ENCODE measurements around the gene SCYGR7.
"Not testable (repeated sequence)": the region's sequence is repeated elsewhere in the genome, so short reads cannot be mapped to it uniquely, and the experiment has no call there.

Gene SCYGR7

GRCh38 chr2:227745594-227745993, 17.5 kb downstream of the SCYGR7 start, which contains the start of gene SCYGR8:
Gene SCYGR8 (plus strand): TSS chr2:227745894. CDS start chr2:227745894, 0 bp downstream.
- no peaks in the 10 kb centered on the region for H3K36me3 ChIP-seq
- no peaks in the 10 kb centered on the region for H4K20me1 ChIP-seq
- H3K27me3 ChIP-seq = no peaks in the 10 kb centered on the region
- no peak within 1 kb of the TSS for H3K27ac ChIP-seq
- H3K4me1 ChIP-seq = no peaks in the 10 kb centered on the region
- no peak for TF ChIP-seq Cebpa-rat (IDR thresholded peaks at IDR 0.05)
- no peak within 1 kb of the TSS for H3K9ac ChIP-seq
- H3K9me3 ChIP-seq (replicated peaks in 1 of 11) = no peaks in the 10 kb centered on the region
- H3K4me2 ChIP-seq = no peak within 1 kb of the TSS
- H3K4me3 ChIP-seq = no peak within 1 kb of the TSS

GRCh38 chr2:227748079-227748478, 19.9 kb downstream of the SCYGR7 start:
- Histone ChIP-seq H3K4me3 (no peak overlapping the region), H3K36me3 (no peaks in the 10 kb centered on the region), H3K9ac (no peak overlapping the region), H3K27ac (no peak overlapping the region), H3K27me3 (no peaks in the 10 kb centered on the region), H4K20me1 (no peaks in the 10 kb centered on the region), H3K9me3 (replicated peaks in 1 of 11) (no peaks in the 10 kb centered on the region), H3K4me1 (no peaks in the 10 kb centered on the region), H3K4me2 (no peak overlapping the region)
- no peak for TF ChIP-seq Cebpa-rat (IDR thresholded peaks at IDR 0.05)

GRCh38 chr2:227756261-227756660, 28.1 kb downstream of the SCYGR7 start:
- H3K4me1 ChIP-seq; H3K36me3 ChIP-seq; H3K4me2 ChIP-seq; H3K27ac ChIP-seq; H3K9me3 ChIP-seq (replicated peaks in 1 of 11); H4K20me1 ChIP-seq; H3K9ac ChIP-seq; H3K4me3 ChIP-seq; H3K27me3 ChIP-seq: not testable (repeated sequence)

GRCh38 chr2:227759411-227760118, 31.4 kb downstream of the SCYGR7 start:
- Histone ChIP-seq H3K36me3 (no peaks in the 10 kb centered on the region), H3K27ac (no peak overlapping the region), H3K4me1 (no peaks in the 10 kb centered on the region), H3K4me2 (0 out of 22 replicates have a peak overlapping the region, but pooled peaks of 1 of the 11 experiments have one; percentile 30), H3K4me3 (no peak overlapping the region), H3K9me3 (replicated peaks in 1 of 11) (no peaks in the 10 kb centered on the region), H4K20me1 (no peaks in the 10 kb centered on the region), H3K27me3 (no peaks in the 10 kb centered on the region), H3K9ac (no peak overlapping the region)
- TF ChIP-seq Cebpa-rat (IDR thresholded peaks at IDR 0.05) = no peak

GRCh38 chr2:227761740-227762476, 33.8 kb downstream of the SCYGR7 start:
- Histone ChIP-seq H4K20me1 (no peaks in the 10 kb centered on the region), H3K27ac (no peak overlapping the region), H3K4me3 (no peak overlapping the region), H3K36me3 (no peaks in the 10 kb centered on the region), H3K27me3 (no peaks in the 10 kb centered on the region), H3K4me1 (no peaks in the 10 kb centered on the region), H3K9ac (no peak overlapping the region), H3K9me3 (replicated peaks in 1 of 11) (no peaks in the 10 kb centered on the region), H3K4me2 (no peak overlapping the region)
- no peak for TF ChIP-seq Cebpa-rat (IDR thresholded peaks at IDR 0.05)

GRCh38 chr2:227765788-227766372, 37.7 kb downstream of the SCYGR7 start:
- H3K27ac ChIP-seq = no peak overlapping the region
- no peak overlapping the region for H3K9ac ChIP-seq
- no peak for TF ChIP-seq Cebpa-rat (IDR thresholded peaks at IDR 0.05)
- no peak overlapping the region for H3K4me3 ChIP-seq
- no peaks in the 10 kb centered on the region for H4K20me1 ChIP-seq
- no peaks in the 10 kb centered on the region for H3K36me3 ChIP-seq
- no peaks in the 10 kb centered on the region for H3K9me3 ChIP-seq (replicated peaks in 1 of 11)
- H3K4me1 ChIP-seq = 0 out of 20 replicates have a peak, but pooled peaks cover 0 to 3% (median 0%) of the 10 kb centered on the region in 10 experiments
- H3K27me3 ChIP-seq = no peaks in the 10 kb centered on the region
- H3K4me2 ChIP-seq = no peak overlapping the region

GRCh38 chr2:227766373-227766883, 38.3 kb downstream of the SCYGR7 start:
- Histone ChIP-seq H3K36me3 (no peaks in the 10 kb centered on the region), H3K9ac (no peak overlapping the region), H3K27me3 (no peaks in the 10 kb centered on the region), H3K9me3 (replicated peaks in 1 of 11) (no peaks in the 10 kb centered on the region), H3K4me2 (no peak overlapping the region), H4K20me1 (no peaks in the 10 kb centered on the region), H3K4me1 (0 out of 20 replicates have a peak, but pooled peaks cover 0 to 3% (median 0%) of the 10 kb centered on the region in 10 experiments), H3K27ac (no peak overlapping the region), H3K4me3 (no peak overlapping the region)
- TF ChIP-seq Cebpa-rat (IDR thresholded peaks at IDR 0.05) = no peak

- no peak overlapping the region for H3K4me2 ChIP-seq
- no peak for TF ChIP-seq Cebpa-rat (IDR thresholded peaks at IDR 0.05)
These were observed 39.7 kb downstream of the SCYGR7 start for GRCh38 chr2:227767830-227768229.

GRCh38 chr2:227772197-227772661, 44.1 kb downstream of the SCYGR7 start:
- H3K27me3 ChIP-seq = no peaks in the 10 kb centered on the region

More at GRCh38 chr2:227767830-227768229, 39.7 kb downstream of the SCYGR7 start:
- no peaks in the 10 kb centered on the region for H3K9me3 ChIP-seq (replicated peaks in 1 of 11)
- no peaks in the 10 kb centered on the region for H3K27me3 ChIP-seq
- H3K4me1 ChIP-seq = 0 out of 20 replicates have a peak, but pooled peaks cover 0 to 3% (median 0%) of the 10 kb centered on the region in 10 experiments
- H3K9ac ChIP-seq = no peak overlapping the region
- H3K4me3 ChIP-seq = no peak overlapping the region
- H4K20me1 ChIP-seq = no peaks in the 10 kb centered on the region
- H3K27ac ChIP-seq = no peak overlapping the region
- H3K36me3 ChIP-seq = no peaks in the 10 kb centered on the region

More at GRCh38 chr2:227772197-227772661, 44.1 kb downstream of the SCYGR7 start:
- Histone ChIP-seq H3K4me2 (no peak overlapping the region), H3K4me1 (0 out of 20 replicates have a peak, but pooled peaks cover 0 to 3% (median 0%) of the 10 kb centered on the region in 10 experiments), H3K9ac (no peak overlapping the region), H4K20me1 (no peaks in the 10 kb centered on the region), H3K4me3 (no peak overlapping the region), H3K36me3 (no peaks in the 10 kb centered on the region), H3K27ac (no peak overlapping the region), H3K9me3 (replicated peaks in 1 of 11) (no peaks in the 10 kb centered on the region)
- TF ChIP-seq Cebpa-rat (IDR thresholded peaks at IDR 0.05) = no peak
